Prostate gland (tissue), 2 donors: ENCODE measurements around the gene EXOC3L2.

Source experiments
- POLR2A ChIP-seq: fragments of 450-650 bp; IDR thresholded peaks from one replicate; pipeline ENCODE4 v1.6.1; 2016; ENCODE audit warnings: antibody characterized with exemption, mild to moderate bottlenecking
- POLR2AphosphoS5 ChIP-seq: sonication (generic); formaldehyde crosslinking; IDR thresholded peaks from one replicate; pipeline ENCODE4 v1.6.1; 2017; ENCODE audit warnings: antibody characterized with exemption
- TF ChIP-seq, protein P1 (sequence below), 4 experiments: fragments of 200-600 bp in 2 of 4; fragments of 450-650 bp in 2 of 4; sonication (generic) in 2 of 4; IDR thresholded peaks; 1 replicate in 3 of 4; 2 replicates in 1 of 4; pipeline ENCODE4 v1.5.1; 2016 to 2019; ENCODE audit warnings: antibody characterized with exemption in 4 of 4, mild to moderate bottlenecking in 2 of 4, moderate library complexity in 2 of 4

DNA sequence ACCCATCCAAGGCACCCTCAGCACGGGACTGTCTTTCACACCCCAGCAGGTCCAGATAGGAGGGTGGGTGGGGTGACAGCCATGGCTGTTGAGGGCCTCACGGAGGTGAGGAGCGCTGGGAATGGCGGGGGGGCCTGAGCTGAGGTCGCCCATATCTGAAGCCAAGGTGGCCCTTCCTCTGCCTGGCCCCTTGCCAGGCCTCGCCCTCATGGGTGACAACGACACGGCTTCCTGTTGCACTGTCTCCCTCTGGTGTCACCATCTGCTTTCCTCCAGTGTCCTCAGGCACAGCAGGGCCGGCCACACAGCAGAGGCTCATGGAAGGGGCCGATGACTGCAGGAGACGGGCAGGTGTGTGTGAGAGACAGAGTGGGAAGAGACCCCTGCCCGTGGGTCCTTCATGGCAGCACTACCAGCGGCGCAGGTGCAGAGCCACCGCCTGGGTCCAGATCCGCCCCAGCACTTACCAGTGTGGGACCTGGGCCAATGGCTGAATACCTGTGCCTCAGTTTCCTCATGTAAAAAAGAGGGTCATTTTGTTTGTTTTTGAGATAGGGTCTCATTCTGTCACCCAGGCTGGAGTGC, 76.3 kb downstream of the EXOC3L2 start:
- TF ChIP-seq POLR2A (no peak), POLR2AphosphoS5 (no peak)
- TF ChIP-seq, protein P1, sequence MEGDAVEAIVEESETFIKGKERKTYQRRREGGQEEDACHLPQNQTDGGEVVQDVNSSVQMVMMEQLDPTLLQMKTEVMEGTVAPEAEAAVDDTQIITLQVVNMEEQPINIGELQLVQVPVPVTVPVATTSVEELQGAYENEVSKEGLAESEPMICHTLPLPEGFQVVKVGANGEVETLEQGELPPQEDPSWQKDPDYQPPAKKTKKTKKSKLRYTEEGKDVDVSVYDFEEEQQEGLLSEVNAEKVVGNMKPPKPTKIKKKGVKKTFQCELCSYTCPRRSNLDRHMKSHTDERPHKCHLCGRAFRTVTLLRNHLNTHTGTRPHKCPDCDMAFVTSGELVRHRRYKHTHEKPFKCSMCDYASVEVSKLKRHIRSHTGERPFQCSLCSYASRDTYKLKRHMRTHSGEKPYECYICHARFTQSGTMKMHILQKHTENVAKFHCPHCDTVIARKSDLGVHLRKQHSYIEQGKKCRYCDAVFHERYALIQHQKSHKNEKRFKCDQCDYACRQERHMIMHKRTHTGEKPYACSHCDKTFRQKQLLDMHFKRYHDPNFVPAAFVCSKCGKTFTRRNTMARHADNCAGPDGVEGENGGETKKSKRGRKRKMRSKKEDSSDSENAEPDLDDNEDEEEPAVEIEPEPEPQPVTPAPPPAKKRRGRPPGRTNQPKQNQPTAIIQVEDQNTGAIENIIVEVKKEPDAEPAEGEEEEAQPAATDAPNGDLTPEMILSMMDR (IDR thresholded peaks at IDR 0.05), result no peak
